Hindlimb muscle (tissue), 1 donor: Measurements from ENCODE around the gene LRRC1. TPM values are rescaled to one million over a fixed set of nuclear protein-coding genes. Genes with fewer than 3 reads are reported as not detected.

Experiments
- DNase-seq: peaks from one replicate; pipeline ENCODE4 v3.0.0-alpha.2; 2013
- polyA plus RNA-seq: library from polyadenylated mRNA; unstranded; fragments of 120-200 nt; gene quantifications from one replicate; pipeline ENCODE4 v1.2.1, GENCODE V29; 2013; ENCODE audit not compliant: insufficient read length

Gene LRRC1
- polyA plus RNA-seq, 1 donor = 8.3 TPM

GRCh38 chr6:53818858-53819609 lies 24.2 kb downstream of the LRRC1 start:
- DNase-seq = no peak

- peak; percentile 56 for DNase-seq
Measured at GRCh38 chr6:53822401-53823125, 27.8 kb downstream of the LRRC1 start.

- DNase-seq = no peak
Measured at GRCh38 chr6:53824714-53825113, 29.9 kb downstream of the LRRC1 start.

GRCh38 chr6:53825532-53826321 lies 30.9 kb downstream of the LRRC1 start:
- DNase-seq = no peak

- DNase-seq = no peak
Measured at GRCh38 chr6:53827531-53827930, 32.7 kb downstream of the LRRC1 start.

GRCh38 chr6:53828215-53828614 lies 33.4 kb downstream of the LRRC1 start:
- DNase-seq = no peak

GRCh38 chr6:53828966-53829697 lies 34.3 kb downstream of the LRRC1 start:
- no peak for DNase-seq

GRCh38 chr6:53829698-53830221 lies 35.0 kb downstream of the LRRC1 start:
- DNase-seq = no peak

GRCh38 chr6:53830366-53830765 lies 35.6 kb downstream of the LRRC1 start:
- DNase-seq = peak; percentile 43

GRCh38 chr6:53831081-53831869 lies 36.5 kb downstream of the LRRC1 start:
- DNase-seq = no peak

- no peak for DNase-seq
Measured at GRCh38 chr6:53831936-53832660, 37.3 kb downstream of the LRRC1 start.

GRCh38 chr6:53833155-53833554 lies 38.4 kb downstream of the LRRC1 start:
- DNase-seq = no peak

- no peak for DNase-seq
Measured at GRCh38 chr6:53834132-53834531, 39.3 kb downstream of the LRRC1 start.

- DNase-seq = no peak
Measured at GRCh38 chr6:53837865-53838769, 43.3 kb downstream of the LRRC1 start.

GRCh38 chr6:53840027-53840426 lies 45.2 kb downstream of the LRRC1 start:
- DNase-seq = no peak

- DNase-seq = no peak
Measured at GRCh38 chr6:53845280-53846195, 50.7 kb downstream of the LRRC1 start.

GRCh38 chr6:53846250-53846649 lies 51.4 kb downstream of the LRRC1 start:
- DNase-seq = no peak

- DNase-seq = no peak
Measured at GRCh38 chr6:53847796-53848314, 53.0 kb downstream of the LRRC1 start.
